Astrocyte of the spinal cord (primary cell): Measurements from ENCODE around the gene DCUN1D4.

Source experiments
- DNase-seq: peaks from one replicate; pipeline ENCODE4 v3.0.0; 2011; ENCODE audit warnings: low read depth, low spot score
- H3K4me3 ChIP-seq: 2 replicates; pipeline ENCODE4 v1.5.1; 2011; ENCODE audit warnings: low read depth, mild to moderate bottlenecking, low read length, moderate library complexity
- CTCF ChIP-seq: IDR thresholded peaks from 2 replicates; pipeline ENCODE4 v1.5.1; 2012; ENCODE audit warnings: low read depth, mild to moderate bottlenecking, low read length, inconsistent platforms
- in situ Hi-C: cut with HindIII; loops from 2 replicates; pipeline ENCODE4 v1.10.0; 2017; ENCODE audit warnings: low sequenced_read_pairs

DCUN1D4 gene

GRCh38 chr4:51835079-51835478 lies 7.9 kb upstream of the DCUN1D4 start:
- no peak for DNase-seq
- TF ChIP-seq CTCF = no peak
- in situ Hi-C loops = no loop called here
- no peak overlapping the region for H3K4me3 ChIP-seq

- in situ Hi-C loops = no loop called here
- no peak for DNase-seq
- H3K4me3 ChIP-seq = no peak overlapping the region
- no peak for TF ChIP-seq CTCF
Measured at GRCh38 chr4:51835855-51836254, 7.1 kb upstream of the DCUN1D4 start.

- no peak for DNase-seq
- in situ Hi-C loops = no loop called here
- no peak overlapping the region for H3K4me3 ChIP-seq
- no peak for TF ChIP-seq CTCF
Measured at GRCh38 chr4:51836549-51836948, 6.4 kb upstream of the DCUN1D4 start.

- DNase-seq = no peak
- in situ Hi-C loops = no loop called here
- TF ChIP-seq CTCF = no peak
Measured at GRCh38 chr4:51840781-51841180, 2.2 kb upstream of the DCUN1D4 start.

GRCh38 chr4:51842167-51842553 lies 793 bp upstream of the DCUN1D4 start:
- no peak for DNase-seq
- TF ChIP-seq CTCF = no peak
- H3K4me3 ChIP-seq = peak overlapping the region; percentile 85
- in situ Hi-C loops = no loop called here

More at GRCh38 chr4:51840781-51841180, 2.2 kb upstream of the DCUN1D4 start:
- no peak overlapping the region for H3K4me3 ChIP-seq

GRCh38 chr4:51843309-51844152 lies 578 bp downstream of the DCUN1D4 start:
- DNase-seq = peak; percentile 63
- H3K4me3 ChIP-seq = peak overlapping the region; percentile 63
- in situ Hi-C loops = no loop called here
- TF ChIP-seq CTCF = no peak
